PC-3 (cell line): ENCODE measurements around the gene MITF. TPM values are rescaled to one million over a fixed set of nuclear protein-coding genes. Genes with fewer than 3 reads are reported as not detected.

Experiments used
- ATAC-seq: fragments of 200-7000 bp; cut with Tn5 transposase; 2 replicates; pipeline ENCODE4 v1.9.1; 2020; ENCODE audit warnings: mild to moderate bottlenecking, moderate library complexity
- BruUV-seq: library from RNA; stranded (reverse); fragments of 400-500 nt; replicated peaks from 2 replicates; lab custom pipeline; 2021; lab: Mats Ljungman, UMichigan
- CTCF ChIA-PET: fragments of 300-600 bp; sonication (Branson Sonifier 250); formaldehyde crosslinking; loops from one replicate; lab custom pipeline; 2022; ENCODE audit warnings: antibody characterized with exemption; lab: Charles Lee
- POLR2A ChIA-PET: fragments of 300-600 bp; sonication (Branson Sonifier 250); formaldehyde crosslinking; loops from one replicate; lab custom pipeline; 2022; ENCODE audit warnings: antibody characterized with exemption; ENCODE audit not compliant: unreplicated experiment; lab: Charles Lee
- DNase-seq: peaks from one replicate; pipeline ENCODE4 v3.0.0-alpha.2; 2015
- H2AFZ ChIP-seq: fragments of 300-600 bp; sonication (generic); 2 replicates; pipeline ENCODE4 v1.6.0; 2016; ENCODE audit warnings: antibody characterized with exemption, low read length
- H3F3A ChIP-seq: fragments of 300-600 bp; sonication (generic); one replicate; pipeline ENCODE4 v1.6.0; 2017; ENCODE audit warnings: antibody characterized with exemption, low read length, control low read depth, mild to moderate bottlenecking; ENCODE audit not compliant: unreplicated experiment
- H3K27ac ChIP-seq: fragments of 300-600 bp; sonication (generic); 2 replicates; pipeline ENCODE4 v1.5.1; 2016; ENCODE audit warnings: mild to moderate bottlenecking, low read length
- H3K27me3 ChIP-seq: fragments of 300-600 bp; sonication (generic); 2 replicates; pipeline ENCODE4 v1.6.1; 2016; ENCODE audit warnings: low read length, mixed read lengths
- H3K36me3 ChIP-seq: fragments of 300-600 bp; sonication (generic); 2 replicates; pipeline ENCODE4 v1.6.1; 2016; ENCODE audit warnings: low read depth, mixed run types, low read length, mixed read lengths
- H3K4me1 ChIP-seq: fragments of 300-600 bp; sonication (generic); 2 replicates; pipeline ENCODE4 v1.5.1; 2016; ENCODE audit warnings: low read length; ENCODE audit not compliant: insufficient read depth
- H3K4me2 ChIP-seq: fragments of 300-600 bp; sonication (generic); 2 replicates; pipeline ENCODE4 v1.6.0; 2016; ENCODE audit warnings: low read length
- H3K4me3 ChIP-seq: fragments of 300-600 bp; sonication (generic); 2 replicates; pipeline ENCODE4 v1.5.1; 2016; ENCODE audit warnings: mild to moderate bottlenecking, low read length, mixed read lengths
- H3K79me2 ChIP-seq: fragments of 300-600 bp; sonication (generic); 2 replicates; pipeline ENCODE4 v1.6.1; 2017; ENCODE audit warnings: low read length, mixed read lengths
- H3K9ac ChIP-seq: fragments of 300-600 bp; sonication (generic); 2 replicates; pipeline ENCODE4 v1.6.0; 2016; ENCODE audit warnings: mild to moderate bottlenecking, low read length
- H3K9me2 ChIP-seq: fragments of 300-600 bp; sonication (generic); replicated peaks from 2 replicates; pipeline ENCODE4 v1.6.1; 2016; ENCODE audit warnings: mixed run types, low read length, mixed read lengths
- H3K9me3 ChIP-seq: fragments of 300-600 bp; sonication (generic); 2 replicates; pipeline ENCODE4 v1.6.1; 2016; ENCODE audit warnings: low read length, mixed read lengths
- H4K20me1 ChIP-seq: fragments of 300-600 bp; sonication (generic); 2 replicates; pipeline ENCODE4 v1.6.1; 2016; ENCODE audit warnings: low read length, mixed read lengths
- CTCF ChIP-seq: fragments of 300-600 bp; sonication (generic); conservative IDR thresholded peaks from 2 replicates; pipeline ENCODE4 v1.5.1; 2017; ENCODE audit warnings: antibody characterized with exemption, low read depth, mild to moderate bottlenecking, low read length
- EZH2 ChIP-seq: fragments of 300-600 bp; sonication (generic); IDR thresholded peaks from one replicate; pipeline ENCODE4 v1.6.1; 2017; ENCODE audit warnings: antibody characterized with exemption, mild to moderate bottlenecking, low read length; ENCODE audit not compliant: unreplicated experiment
- EZH2phosphoT487 ChIP-seq: fragments of 300-600 bp; sonication (generic); IDR thresholded peaks from 2 replicates; pipeline ENCODE4 v1.6.1; 2018; ENCODE audit warnings: mild to moderate bottlenecking, antibody characterized with exemption, low read length, borderline replicate concordance
- intact Hi-C: fragments of 100-400 bp; cut with micrococcal nuclease; formaldehyde crosslinking; loops from 2 replicates; pipeline ENCODE4 v1.9.0; 2023
- total RNA-seq: library from RNA; depleted of rRNA; stranded (reverse); fragments of >200 nt; gene quantifications from 2 replicates; pipeline ENCODE4 v1.2.3, GENCODE V29; 2014

Gene MITF
- total RNA-seq, 1 experiment from 2014 or later = 7.6 TPM

GRCh38 chr3:69872783-69873378 is 133.6 kb downstream of the MITF start:
- Histone ChIP-seq H3K9ac (no peak overlapping the region), H3K4me1 (peaks cover 11% of the 10 kb centered on the region), H3K4me2 (no peak overlapping the region), H3K9me2 (no peaks in the 10 kb centered on the region), H3K36me3 (no peaks in the 10 kb centered on the region), H3K27me3 (no peaks in the 10 kb centered on the region), H4K20me1 (no peaks in the 10 kb centered on the region), H3K79me2 (no peaks in the 10 kb centered on the region), H3K4me3 (no peak overlapping the region), H3F3A (no peaks in the 10 kb centered on the region), H2AFZ (no peak overlapping the region), H3K27ac (no peak overlapping the region), H3K9me3 (no peaks in the 10 kb centered on the region)
- intact Hi-C loops = no loop called here
- ChIA-PET POLR2A (no interaction called here), CTCF (no interaction called here)
- DNase-seq (no peak), ATAC-seq (no peak)
- BruUV-seq = no TSS peak
- TF ChIP-seq EZH2phosphoT487 (no peak), EZH2 (no peak), CTCF (no peak)

GRCh38 chr3:69876073-69876472 is 136.8 kb downstream of the MITF start:
- intact Hi-C loops = no loop called here
- DNase-seq (no peak), ATAC-seq (no peak)
- H3K9me2 ChIP-seq = no peaks in the 10 kb centered on the region
- no peak overlapping the region for H3K9ac ChIP-seq
- H3K9me3 ChIP-seq = no peaks in the 10 kb centered on the region
- H2AFZ ChIP-seq = no peak overlapping the region
- H3K27ac ChIP-seq = no peak overlapping the region
- POLR2A ChIA-PET = no interaction called here
- no peak overlapping the region for H3K4me2 ChIP-seq
- CTCF ChIA-PET = no interaction called here
- TF ChIP-seq EZH2 = no peak
- TF ChIP-seq CTCF = no peak
- TF ChIP-seq EZH2phosphoT487 = no peak
- no peak overlapping the region for H3K4me3 ChIP-seq
- peaks cover 13% of the 10 kb centered on the region for H3K4me1 ChIP-seq
- no TSS peak for BruUV-seq
- no peaks in the 10 kb centered on the region for H3K79me2 ChIP-seq
- no peaks in the 10 kb centered on the region for H3K27me3 ChIP-seq
- H3F3A ChIP-seq = no peaks in the 10 kb centered on the region
- no peaks in the 10 kb centered on the region for H3K36me3 ChIP-seq
- H4K20me1 ChIP-seq = no peaks in the 10 kb centered on the region

GRCh38 chr3:69878254-69878653 is 139.0 kb downstream of the MITF start:
- no peaks in the 10 kb centered on the region for H3K9me3 ChIP-seq
- no TSS peak for BruUV-seq
- H3K9me2 ChIP-seq = no peaks in the 10 kb centered on the region
- H3F3A ChIP-seq = no peaks in the 10 kb centered on the region
- H3K4me3 ChIP-seq = no peak overlapping the region
- POLR2A ChIA-PET = no interaction called here
- H3K9ac ChIP-seq = no peak overlapping the region
- ATAC-seq = no peak
- DNase-seq = no peak
- H3K4me1 ChIP-seq = peaks cover 13% of the 10 kb centered on the region
- no peaks in the 10 kb centered on the region for H3K27me3 ChIP-seq
- H3K27ac ChIP-seq = no peak overlapping the region
- CTCF ChIA-PET = no interaction called here
- H3K4me2 ChIP-seq = no peak overlapping the region
- H4K20me1 ChIP-seq = no peaks in the 10 kb centered on the region
- H3K79me2 ChIP-seq = no peaks in the 10 kb centered on the region
- no peaks in the 10 kb centered on the region for H3K36me3 ChIP-seq
- no peak overlapping the region for H2AFZ ChIP-seq
- intact Hi-C loops = no loop called here
- TF ChIP-seq CTCF (no peak), EZH2 (no peak), EZH2phosphoT487 (no peak)
